GM18499 (cell line): ENCODE measurements around the gene AMPD3.

Experiments
- ATAC-seq: cut with Tn5 transposase; IDR thresholded peaks from one replicate; pipeline ENCODE4 v1.9.1; 2021; ENCODE audit warnings: moderate number of reproducible peaks; ENCODE audit not compliant: insufficient read depth, unreplicated experiment

AMPD3 gene

GRCh38 chr11:10486161-10486840 is 31.2 kb downstream of the AMPD3 start:
- ATAC-seq, result no peak

- no peak for ATAC-seq
Measured at GRCh38 chr11:10487002-10487647, 32.1 kb downstream of the AMPD3 start.

GRCh38 chr11:10488121-10488933 is 33.3 kb downstream of the AMPD3 start:
- no peak for ATAC-seq

GRCh38 chr11:10488934-10489691 is 34.0 kb downstream of the AMPD3 start:
- ATAC-seq, result no peak

GRCh38 chr11:10490032-10490397 is 35.0 kb downstream of the AMPD3 start:
- no peak for ATAC-seq

- no peak for ATAC-seq
Measured at GRCh38 chr11:10490398-10491241, 35.6 kb downstream of the AMPD3 start.

- no peak for ATAC-seq
Measured at GRCh38 chr11:10492084-10492483, 37.0 kb downstream of the AMPD3 start.

- ATAC-seq, result no peak
Measured at GRCh38 chr11:10493041-10493663, 38.1 kb downstream of the AMPD3 start.

- no peak for ATAC-seq
Measured at GRCh38 chr11:10494636-10495463, 39.8 kb downstream of the AMPD3 start.

GRCh38 chr11:10495464-10495786 is 40.4 kb downstream of the AMPD3 start:
- ATAC-seq, result no peak

- no peak for ATAC-seq
Measured at GRCh38 chr11:10496296-10496936, 41.4 kb downstream of the AMPD3 start.

- ATAC-seq, result no peak
Measured at GRCh38 chr11:10497371-10498021, 42.4 kb downstream of the AMPD3 start.

GRCh38 chr11:10498022-10498400 is 42.9 kb downstream of the AMPD3 start:
- no peak for ATAC-seq

GRCh38 chr11:10498426-10499250 is 43.6 kb downstream of the AMPD3 start:
- ATAC-seq, result no peak

GRCh38 chr11:10499452-10499851 is 44.4 kb downstream of the AMPD3 start:
- ATAC-seq, result no peak

GRCh38 chr11:10499874-10500601 is 45.0 kb downstream of the AMPD3 start:
- ATAC-seq, result no peak
